Stimulated activated CD8-positive, alpha-beta memory T cell treated with anti-CD3 and anti-CD28 coated beads, Interleukin-15, amount 100 ng/mL, for 24 hours (primary cell): ENCODE results near the gene PRAME.
"Not testable (repeated sequence)": the region's sequence is repeated elsewhere in the genome, so short reads cannot be mapped to it uniquely, and the experiment has no call there.

Experiments used
- DNase-seq: peaks from one replicate; pipeline ENCODE4 v3.0.0-alpha.2; 2020; ENCODE audit warnings: low read depth

PRAME gene, protein sequence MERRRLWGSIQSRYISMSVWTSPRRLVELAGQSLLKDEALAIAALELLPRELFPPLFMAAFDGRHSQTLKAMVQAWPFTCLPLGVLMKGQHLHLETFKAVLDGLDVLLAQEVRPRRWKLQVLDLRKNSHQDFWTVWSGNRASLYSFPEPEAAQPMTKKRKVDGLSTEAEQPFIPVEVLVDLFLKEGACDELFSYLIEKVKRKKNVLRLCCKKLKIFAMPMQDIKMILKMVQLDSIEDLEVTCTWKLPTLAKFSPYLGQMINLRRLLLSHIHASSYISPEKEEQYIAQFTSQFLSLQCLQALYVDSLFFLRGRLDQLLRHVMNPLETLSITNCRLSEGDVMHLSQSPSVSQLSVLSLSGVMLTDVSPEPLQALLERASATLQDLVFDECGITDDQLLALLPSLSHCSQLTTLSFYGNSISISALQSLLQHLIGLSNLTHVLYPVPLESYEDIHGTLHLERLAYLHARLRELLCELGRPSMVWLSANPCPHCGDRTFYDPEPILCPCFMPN

DNA sequence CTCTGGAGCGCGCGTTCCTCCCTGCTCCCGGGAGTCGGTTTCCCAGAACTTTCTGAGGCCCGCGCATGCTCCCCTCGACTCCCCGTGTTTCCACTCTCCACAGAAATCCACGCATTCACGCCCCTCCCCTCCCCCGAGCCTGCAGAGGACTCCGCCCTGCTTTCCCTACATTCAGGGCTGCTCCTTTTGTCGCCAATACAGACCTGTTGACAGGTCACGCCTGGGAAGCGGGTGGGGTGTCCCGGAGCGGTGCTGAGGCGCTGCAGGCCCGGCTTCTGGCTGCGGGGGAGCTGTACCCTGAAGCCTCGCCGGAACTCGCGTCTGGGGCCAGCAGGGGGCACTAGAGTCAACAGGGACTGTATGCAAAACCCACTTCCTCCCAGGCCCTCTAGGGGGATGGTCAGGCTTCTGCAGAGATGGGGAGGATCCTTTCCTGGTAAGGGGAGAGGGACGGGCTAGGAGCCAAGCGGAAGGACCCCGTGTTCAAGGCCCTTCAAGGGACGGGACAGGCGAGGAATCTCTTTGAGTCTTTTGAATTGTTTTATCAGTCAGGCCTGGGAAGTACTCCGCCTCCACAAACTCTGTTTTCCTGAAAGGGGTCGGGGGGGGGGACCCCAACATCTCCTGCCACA is at the start of gene PRAME:
PRAME (minus strand) TSS at position 294 of the 632 bp plus-strand sequence. CDS start 2,433 bp downstream, outside the sequence.
- peak; percentile 58 for DNase-seq

DNA sequence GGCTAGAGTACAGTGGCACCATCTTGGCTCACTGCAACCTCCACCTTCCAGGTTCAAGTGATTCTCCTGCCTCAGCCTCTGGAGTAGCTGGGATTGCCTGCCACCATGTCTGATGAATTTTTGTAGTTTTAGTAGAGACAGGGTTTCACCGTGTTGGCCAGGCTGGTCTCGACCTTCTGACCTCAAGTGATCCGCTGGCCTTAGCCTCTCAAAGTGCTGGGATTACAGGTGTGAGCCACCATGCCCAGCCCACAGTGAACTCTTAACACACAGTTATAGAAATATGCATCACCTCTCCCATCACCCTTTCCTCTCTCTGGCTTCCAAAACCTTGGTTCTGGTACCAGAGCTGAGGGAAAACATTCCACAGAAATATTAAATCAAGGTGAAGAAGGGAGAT is 49.0 kb upstream of the PRAME start:
- not testable (repeated sequence) for DNase-seq

DNA sequence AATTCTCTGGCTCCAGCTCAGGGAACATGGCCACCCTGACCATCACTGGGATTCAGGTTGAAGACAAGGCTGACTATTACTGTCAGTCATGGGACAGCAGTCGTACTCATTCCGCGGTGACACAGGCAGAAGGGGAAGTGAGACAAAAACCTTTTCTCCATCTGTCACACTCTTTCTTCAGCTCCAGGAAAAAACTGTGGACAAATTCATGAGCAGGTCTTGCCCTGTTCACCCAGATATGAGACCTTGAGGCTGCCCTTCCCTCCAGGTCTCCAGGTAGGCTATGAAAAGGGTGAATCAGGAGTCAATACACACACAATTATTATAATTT is 46.0 kb upstream of the PRAME start:
- DNase-seq: no peak

DNA sequence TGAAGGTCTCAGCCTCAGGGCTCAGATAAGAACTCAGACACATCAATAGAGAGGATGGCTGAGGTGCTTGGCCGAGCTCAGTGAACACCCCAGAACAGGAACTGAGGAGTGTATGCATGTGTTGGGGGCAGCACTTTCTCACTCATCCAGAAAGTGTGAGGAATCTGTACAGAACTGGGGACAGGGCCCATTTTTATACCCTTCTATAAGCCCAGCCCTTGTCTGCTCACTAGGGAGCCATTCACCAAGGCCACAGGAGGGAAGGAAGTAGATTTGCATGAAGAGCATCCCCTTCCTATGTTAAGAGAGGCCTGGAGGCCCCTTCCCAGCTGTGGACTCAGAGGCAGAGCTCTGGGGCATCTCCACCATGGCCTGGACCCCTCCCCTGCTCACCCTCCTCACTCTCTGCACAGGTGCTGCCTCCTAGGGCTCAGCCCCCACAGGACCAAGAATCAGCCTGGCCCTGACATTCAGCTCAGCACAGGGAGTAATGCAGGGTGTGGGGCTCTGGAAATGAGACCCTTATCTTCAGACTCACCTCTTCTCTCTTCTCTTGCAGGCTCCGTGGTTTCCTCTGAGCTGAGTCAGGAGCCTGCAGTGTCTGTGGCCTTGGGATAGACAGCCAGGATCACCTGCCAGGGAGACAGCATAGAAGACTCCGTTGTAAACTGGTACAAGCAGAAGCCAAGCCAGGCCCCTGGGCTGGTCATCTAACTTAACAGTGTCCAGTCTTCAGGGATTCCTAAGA is 45.4 kb upstream of the PRAME start:
- DNase-seq: no peak

DNA sequence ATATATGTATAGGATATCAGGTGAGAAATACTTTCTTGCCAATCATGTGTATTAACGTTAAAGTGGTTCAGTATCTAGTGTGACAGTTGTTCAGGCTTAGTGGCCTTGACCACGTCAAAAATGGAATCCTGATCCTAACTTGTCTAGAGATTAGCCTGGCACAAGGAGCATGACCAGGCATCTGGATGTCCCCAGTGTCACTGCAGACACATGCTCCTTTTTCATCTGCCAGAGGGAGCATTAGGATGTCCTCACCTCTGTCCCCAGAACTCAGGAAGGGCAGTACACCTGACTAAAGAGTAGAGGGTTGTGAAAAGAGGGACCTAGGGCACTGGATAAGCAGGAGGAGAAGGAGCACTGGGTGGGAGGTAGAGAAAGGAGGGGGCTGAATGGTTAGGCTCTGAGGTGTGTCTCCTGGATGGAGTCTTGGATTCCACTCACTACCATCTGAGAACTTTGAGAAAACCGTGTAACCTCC is 44.4 kb upstream of the PRAME start:
- no peak for DNase-seq

DNA sequence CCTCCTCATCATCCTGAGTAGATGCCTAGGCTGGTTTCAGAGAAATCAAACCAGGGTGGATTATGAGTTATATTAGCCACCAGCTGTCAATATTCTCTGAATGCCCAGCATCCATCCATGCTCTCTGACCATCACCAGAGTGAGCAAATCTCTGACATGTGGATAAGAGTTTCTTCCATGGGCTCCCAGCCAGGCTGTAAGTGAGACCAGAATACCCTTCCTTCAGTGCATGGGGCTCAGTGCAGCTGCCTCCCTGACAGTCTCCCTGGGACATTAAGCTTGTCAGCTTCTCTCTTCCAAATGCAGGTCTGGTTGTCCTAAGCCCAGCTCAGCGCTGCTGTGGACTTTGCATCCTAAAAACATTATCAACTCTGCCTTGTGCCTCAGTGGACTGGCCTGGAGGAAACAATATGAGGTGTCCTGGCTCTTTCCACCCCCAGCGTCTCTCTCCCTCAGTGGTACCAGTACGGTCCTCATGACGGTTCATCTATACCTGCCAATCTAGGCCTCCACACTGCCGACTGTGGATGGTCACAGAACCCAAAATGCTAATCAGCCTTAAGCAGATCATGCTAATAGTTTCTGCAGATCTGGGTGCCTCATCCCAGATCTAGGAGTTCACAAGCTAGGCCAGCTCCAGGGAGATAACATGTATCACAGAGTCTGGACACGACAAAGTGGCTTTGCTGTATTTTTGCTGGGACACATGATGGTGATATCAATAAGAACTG is 41.6 kb upstream of the PRAME start:
- no peak for DNase-seq

DNA sequence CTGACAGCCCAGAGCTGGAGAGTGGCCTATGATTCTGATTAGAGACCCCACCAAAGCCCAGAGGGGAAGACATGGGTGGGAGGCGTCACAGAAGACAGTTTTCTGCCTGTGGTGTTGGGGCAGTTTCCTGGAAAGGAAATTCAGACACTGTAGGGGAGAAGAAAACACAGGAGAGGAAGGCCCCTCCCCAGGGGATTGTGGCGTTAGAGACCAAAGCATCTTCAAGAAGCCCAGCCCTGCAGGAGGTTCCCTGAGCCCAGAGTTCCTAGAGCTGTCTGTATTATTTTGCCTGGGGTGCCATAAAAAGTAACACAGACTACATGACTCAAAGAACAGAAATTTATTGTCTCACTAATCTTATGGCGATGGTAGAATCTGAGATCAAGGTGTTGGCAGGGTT is 40.2 kb upstream of the PRAME start:
- no peak for DNase-seq

DNA sequence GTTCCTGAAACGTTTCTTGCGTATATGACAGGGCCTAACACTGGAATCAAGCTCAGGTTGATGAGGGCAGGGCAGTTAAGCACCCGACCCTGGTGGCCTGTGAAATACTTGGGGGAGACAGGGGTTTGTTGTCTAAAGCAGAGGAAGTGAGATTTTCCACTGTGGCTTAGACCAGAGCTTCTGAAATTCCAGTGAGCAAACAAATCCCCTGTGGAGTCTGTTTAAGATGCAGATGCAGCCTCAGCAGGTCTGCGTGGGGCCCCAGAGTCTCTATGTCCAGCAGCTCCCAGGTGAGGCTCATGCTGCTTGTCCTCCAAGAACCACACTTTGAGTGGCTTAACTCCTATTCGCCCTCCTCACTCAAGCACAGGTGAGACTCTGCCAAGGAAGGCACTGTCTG is 39.1 kb upstream of the PRAME start:
- DNase-seq: no peak

DNA sequence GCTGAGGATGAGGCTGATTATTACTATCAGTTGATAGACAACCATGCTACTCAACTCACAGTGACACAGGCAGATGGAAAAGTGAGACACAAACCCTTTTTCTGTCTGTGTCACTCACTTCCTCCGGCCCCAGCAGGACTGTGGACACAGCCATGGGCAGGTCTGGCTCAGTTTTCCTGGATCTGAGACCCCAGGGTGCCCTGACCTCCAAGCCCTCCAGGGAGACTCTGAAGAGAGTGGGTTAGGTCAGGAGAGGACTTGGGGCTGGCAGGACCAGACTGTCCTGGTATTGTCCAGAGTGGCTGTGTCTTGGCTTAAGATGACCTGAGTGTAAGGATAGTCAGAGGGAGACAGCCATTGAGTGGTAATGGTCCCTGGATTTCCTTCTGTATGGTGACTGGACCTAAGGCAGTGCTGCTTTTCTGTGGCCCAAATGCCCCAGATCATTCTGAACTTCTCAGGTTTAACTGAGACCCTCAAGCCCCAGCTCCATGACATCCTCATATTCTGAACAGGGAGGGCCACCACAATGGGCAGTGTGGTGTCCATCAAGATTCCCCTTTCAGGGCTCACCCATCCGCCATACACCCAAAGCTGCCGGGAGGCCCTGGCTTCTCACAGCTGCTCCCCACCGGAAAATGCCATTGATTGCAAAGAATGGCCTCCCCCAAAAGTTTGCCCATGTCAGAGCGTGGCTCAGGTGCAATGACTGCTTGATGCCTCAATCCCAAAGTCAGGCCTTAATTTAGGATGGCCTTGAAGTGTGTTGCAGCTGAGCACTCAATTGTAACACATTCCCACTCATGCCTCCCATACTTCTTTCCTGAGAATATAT is 36.2 kb upstream of the PRAME start:
- no peak for DNase-seq

DNA sequence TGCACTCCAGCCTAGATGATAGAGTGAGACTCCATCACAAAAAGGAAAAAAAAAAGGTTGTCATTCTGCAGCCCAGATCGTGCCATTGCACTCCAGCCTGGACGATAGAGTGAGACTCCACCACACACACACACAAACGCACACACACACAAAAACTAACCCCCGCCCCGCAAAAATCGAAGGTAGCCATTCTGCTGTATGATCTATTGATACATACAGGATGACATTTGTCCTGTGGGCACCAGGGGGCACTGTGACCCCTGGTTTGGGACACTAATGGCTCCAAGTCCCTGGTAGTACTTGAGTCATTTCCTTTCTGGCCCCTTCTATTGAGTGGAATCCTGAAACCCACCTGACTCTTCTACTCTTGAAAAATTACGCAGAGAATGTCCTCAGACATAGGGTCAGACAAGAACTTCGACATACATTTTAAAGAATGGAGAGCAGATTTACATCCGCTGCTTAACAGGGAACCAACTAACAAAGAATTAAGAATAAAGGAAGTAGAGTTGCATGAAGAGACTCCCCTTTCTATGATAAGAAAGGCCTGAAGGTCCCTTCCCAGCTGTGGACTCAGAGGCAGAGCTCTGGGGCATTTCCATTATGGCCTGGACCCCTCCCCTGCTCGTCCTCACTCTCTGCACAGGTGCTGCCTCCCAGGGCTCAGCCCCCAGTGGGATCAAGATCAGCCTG is 35.0 kb upstream of the PRAME start:
- no peak for DNase-seq

DNA sequence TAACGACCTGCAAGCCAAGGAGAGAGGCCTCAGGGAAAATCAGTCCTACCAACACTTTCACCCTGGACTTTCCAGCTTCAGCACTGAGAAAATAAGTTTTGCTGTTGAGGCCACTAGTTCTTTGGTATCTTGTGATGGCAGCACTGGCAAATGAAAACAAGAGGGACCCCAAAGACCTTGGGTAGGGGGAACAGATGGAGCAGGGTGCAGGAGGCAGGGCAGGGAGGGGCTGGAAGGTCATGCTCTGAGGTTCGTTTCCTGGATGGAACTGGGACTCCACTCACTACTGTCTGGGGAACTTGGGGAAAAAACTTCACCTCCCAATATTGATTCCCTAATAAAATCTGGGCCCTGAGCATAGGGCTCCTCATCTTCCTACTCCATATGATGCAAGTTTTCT is 34.2 kb upstream of the PRAME start:
- no peak for DNase-seq

DNA sequence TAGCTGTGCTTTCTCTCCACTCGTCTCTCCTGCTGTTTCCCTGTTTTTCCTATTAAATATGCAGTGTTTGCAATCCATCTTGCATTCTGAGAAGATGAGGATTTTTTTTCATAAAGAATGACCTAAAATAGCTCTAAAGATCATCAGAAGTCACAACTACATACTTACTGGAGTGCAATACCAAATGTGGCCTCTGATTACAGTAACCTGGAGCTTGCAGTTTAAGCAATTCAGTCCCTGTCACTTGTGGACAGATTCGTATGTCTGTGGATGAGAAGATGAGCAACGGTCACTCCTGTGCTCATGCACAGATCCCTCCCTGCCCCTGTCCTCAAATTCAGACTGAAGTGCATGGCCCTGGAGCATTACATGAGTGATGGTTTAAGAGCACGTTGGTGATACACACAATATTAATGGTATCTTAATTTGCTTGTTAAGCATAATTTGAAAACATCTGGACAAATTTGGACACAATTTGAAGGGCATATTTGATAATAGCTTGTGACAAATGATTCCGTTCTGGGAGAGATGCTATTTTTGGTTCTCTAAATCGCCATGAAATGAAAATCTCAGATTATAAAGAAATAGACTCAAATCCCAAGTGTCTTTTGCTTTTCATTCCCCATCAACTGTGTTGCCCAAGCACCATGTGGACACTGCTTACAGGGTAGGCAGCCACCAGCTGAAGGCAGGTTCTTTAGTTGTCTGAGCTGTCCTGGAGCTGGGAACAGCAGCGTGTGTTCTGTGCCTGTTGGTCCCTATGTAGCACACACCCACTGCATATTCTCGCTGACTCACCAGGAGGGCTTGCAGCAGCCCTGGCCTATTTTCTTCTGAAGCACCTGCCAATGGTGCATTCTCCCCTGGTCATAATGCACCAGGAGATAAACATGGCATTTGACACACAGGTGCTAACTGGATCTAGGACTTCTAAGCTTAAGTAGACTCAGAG is 32.6 kb upstream of the PRAME start:
- DNase-seq: no peak

DNA sequence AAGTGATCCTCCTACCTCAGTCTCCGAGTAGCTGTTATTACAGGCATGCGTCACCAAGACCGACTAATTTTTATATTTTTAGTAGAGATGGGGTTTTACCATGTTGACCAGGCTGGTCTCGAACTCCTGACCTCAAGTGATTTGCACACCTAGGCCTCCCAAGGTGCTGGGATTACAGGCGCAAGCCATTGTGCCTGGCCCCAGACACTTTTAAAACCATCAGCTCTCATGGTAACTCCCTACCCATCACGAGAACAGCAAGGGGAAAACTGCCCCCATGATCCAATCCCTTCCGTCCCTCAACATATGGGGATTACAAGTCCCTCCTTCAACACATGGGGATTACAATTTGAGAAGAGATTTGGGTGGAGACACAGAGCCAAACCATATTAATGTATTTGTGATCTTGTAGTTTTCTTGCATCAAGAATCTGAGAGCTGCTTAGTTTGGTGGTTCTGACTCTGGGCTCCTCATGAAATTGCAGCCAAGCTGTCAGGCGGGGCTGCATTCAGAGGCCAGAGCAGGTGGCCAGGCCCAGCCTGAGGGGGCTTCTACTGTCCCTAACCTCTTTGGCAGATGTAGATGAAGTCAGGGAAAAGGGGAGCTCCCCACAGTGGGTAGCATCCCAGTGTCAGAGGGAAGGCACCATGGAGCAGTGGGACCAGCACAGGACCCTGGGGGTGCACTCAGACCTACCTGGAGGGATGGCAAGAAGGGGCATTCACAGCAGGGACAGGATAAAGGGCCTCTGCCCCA is 31.2 kb upstream of the PRAME start:
- no peak for DNase-seq

DNA sequence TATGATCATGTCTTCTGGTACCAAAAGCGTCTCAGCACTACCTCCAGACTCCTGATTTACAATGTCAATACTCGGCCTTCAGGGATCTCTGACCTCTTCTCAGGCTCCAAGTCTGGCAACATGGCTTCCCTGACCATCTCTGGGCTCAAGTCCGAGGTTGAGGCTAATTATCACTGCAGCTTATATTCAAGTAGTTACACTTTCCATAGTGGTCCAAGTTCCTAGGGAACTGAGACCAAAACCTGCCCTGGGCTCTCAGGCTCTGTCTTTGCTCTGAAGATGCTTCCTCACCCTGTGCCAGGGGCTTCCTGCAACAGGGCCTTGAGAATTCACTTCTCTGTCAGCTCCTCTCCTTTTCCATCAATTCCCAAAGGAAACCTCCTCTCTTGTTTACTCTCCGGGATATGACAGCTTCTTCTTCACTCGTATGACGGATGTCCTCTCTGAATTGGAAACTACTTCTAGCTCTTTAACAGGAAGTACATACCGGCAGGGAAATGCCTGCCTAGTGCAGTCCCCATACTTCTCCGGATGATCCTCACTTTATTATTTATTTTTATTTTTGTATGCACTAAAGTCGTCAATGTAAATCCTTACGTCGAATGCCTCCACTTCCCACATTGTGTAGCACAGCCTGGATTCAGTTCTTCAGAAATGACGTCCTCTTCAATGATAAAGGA is 29.6 kb upstream of the PRAME start:
- no peak for DNase-seq

DNA sequence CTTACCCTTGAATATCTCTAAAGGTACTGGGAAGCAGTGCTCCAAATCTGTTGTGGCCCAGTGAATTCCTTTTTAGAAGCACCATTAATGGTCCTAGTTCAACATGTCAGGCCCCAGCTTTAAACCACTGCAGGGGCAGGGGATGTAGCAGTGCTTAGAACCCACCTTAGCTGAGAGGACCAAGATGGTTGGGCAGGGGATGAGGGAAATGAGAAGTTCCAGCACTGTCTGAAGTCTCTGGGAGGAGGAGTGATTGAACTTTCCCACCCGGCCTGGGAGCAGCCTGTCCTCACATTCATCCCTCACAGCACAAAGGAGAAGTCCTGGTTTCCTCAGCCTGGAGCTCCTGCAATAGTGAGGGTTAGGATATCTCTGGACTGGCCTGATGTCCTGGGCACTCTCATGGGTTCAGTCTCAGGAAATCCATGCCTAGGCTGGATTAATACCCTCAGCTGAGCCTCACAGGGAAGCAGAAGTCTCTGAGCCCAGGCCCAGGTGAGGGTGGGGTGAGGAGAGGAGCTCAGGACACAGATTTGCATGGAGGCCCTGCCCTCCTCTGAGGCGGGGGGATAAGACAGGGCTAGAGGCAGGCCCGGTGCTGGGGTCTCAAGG is 28.6 kb upstream of the PRAME start:
- no peak for DNase-seq

DNA sequence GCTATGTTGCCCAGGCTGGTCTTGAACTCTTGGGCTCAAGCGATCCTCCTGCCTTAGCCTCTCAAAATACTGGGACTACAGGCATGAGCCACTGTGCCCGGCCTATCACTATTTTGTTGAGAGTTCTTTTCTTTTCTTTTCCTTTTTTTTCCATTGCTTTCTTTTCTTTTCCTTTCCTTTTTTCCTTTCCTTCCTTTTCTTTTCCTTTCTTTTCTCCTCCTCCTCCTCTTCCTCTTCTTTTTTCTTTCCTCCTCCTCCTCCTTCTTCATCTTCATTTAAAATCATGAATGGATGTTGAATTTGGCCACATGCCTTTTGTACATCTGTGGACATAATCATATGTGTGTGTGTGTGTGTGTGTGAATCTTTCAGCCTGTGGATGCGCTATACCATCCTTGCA is 25.7 kb upstream of the PRAME start:
- no peak for DNase-seq

DNA sequence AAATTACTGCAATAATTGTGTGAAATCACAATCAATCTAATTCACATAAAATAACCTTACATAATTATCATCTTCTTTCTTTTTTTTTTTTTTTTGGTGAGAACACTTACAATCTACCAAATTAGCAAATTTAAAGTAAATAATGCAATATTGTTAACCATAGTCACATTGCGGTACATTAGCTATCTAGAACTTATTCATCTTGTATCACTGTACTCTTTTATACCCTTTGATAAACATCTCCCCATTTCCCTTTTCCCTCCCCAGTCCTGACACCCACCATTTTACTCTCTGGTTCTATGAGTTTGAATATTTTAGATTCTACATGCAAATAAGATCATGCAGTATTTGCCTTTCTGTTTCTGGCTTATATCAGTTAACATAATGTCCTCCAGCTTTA is 24.0 kb upstream of the PRAME start:
- DNase-seq: no peak

DNA sequence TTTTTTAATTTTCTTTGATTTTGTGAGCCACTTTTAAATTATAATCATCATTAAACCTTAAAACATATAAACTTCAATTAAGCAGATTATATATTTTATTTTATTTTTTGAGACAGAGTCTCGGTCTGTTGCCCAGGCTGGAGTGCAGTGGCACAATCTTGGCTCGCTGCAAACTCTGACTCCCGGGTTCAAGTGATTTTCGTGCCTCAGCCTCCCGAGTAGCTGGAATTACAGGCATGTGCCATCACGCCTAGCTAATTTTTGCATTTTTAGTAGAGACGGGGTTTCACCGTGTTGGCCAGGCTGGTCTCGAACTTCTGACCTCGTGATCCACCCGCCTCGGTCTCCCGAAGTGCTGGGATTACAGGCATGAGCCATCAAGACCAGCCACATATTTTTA is 22.5 kb upstream of the PRAME start:
- not testable (repeated sequence) for DNase-seq
